Panc1 (cell line): ENCODE results near the gene PRPF40A. TPM values are rescaled to one million over a fixed set of nuclear protein-coding genes. Genes with fewer than 3 reads are reported as not detected.

Experiments used
- ATAC-seq: fragments of 200-7000 bp; cut with Tn5 transposase; 2 replicates; pipeline ENCODE4 v1.9.1; 2020; ENCODE audit warnings: mild to moderate bottlenecking, moderate library complexity
- BruUV-seq: library from RNA; stranded (reverse); fragments of 400-500 nt; replicated peaks from 2 replicates; lab custom pipeline; 2021; lab: Mats Ljungman, UMichigan
- CTCF ChIA-PET: fragments of 300-600 bp; sonication (Branson Sonifier 250); formaldehyde crosslinking; loops from one replicate; lab custom pipeline; 2022; ENCODE audit warnings: antibody characterized with exemption; lab: Charles Lee
- POLR2A ChIA-PET: fragments of 300-600 bp; sonication (Branson Sonifier 250); formaldehyde crosslinking; loops from one replicate; lab custom pipeline; 2022; ENCODE audit warnings: antibody characterized with exemption; lab: Charles Lee
- DNase-seq: peaks from one replicate; pipeline ENCODE4 v3.0.0-alpha.2; 2010; ENCODE audit warnings: low read depth, low spot score
- H3K27ac ChIP-seq: 2 replicates; pipeline ENCODE4 v1.5.1; 2011; ENCODE audit warnings: mild to moderate bottlenecking, low read length, inconsistent platforms
- H3K27me3 ChIP-seq: fragments of 200-500 bp; sonication (Bioruptor generic); 2 replicates; pipeline ENCODE4 v1.6.0; 2014; ENCODE audit warnings: low read length, inconsistent platforms; ENCODE audit not compliant: control insufficient read depth, insufficient read depth
- H3K36me3 ChIP-seq: fragments of 200-500 bp; sonication (Bioruptor generic); 2 replicates; pipeline ENCODE4 v1.5.1; 2014; ENCODE audit warnings: inconsistent platforms, mild to moderate bottlenecking, low read length, moderate library complexity; ENCODE audit not compliant: control insufficient read depth, insufficient read depth
- H3K4me1 ChIP-seq: 2 replicates; pipeline ENCODE4 v1.5.1; 2011; ENCODE audit warnings: inconsistent platforms, mild to moderate bottlenecking, low read length, moderate library complexity; ENCODE audit not compliant: control insufficient read depth, insufficient read depth
- H3K4me3 ChIP-seq, 2 experiments: 2 replicates each; pipeline ENCODE4 v1.5.1; 2011 to 2012; ENCODE audit warnings: low read depth in 2 of 2, low read length in 2 of 2, mild to moderate bottlenecking in 2 of 2, inconsistent platforms in 1 of 2, moderate library complexity in 1 of 2
- H3K9me3 ChIP-seq: fragments of 200-500 bp; sonication (Bioruptor generic); 2 replicates; pipeline ENCODE4 v1.5.1; 2014; ENCODE audit warnings: low read depth, mild to moderate bottlenecking, inconsistent platforms, low read length, moderate library complexity; ENCODE audit not compliant: control insufficient read depth, insufficient read depth
- CTCF ChIP-seq: fragments of 450-650 bp; IDR thresholded peaks from 2 replicates; pipeline ENCODE4 v1.5.1; 2017; ENCODE audit warnings: mild to moderate bottlenecking
- POLR2AphosphoS5 ChIP-seq: IDR thresholded peaks from 2 replicates; pipeline ENCODE4 v1.6.1; 2012; ENCODE audit warnings: mild to moderate bottlenecking, low read depth, low read length, moderate library complexity
- REST ChIP-seq, 2 experiments: IDR thresholded peaks; 2 replicates each; pipeline ENCODE4 v1.6.1; 2011 to 2012; ENCODE audit warnings: low read depth in 2 of 2, control low read depth in 1 of 2, low read length in 1 of 2, mild to moderate bottlenecking in 1 of 2, moderate library complexity in 1 of 2; ENCODE audit not compliant: insufficient read depth in 1 of 2
- SIN3A ChIP-seq: IDR thresholded peaks from 2 replicates; pipeline ENCODE4 v1.6.1; 2012; ENCODE audit warnings: low read depth, mild to moderate bottlenecking, low read length, moderate library complexity, borderline replicate concordance; ENCODE audit not compliant: insufficient read depth
- TCF7L2 ChIP-seq: IDR thresholded peaks from 2 replicates; pipeline ENCODE4 v1.6.1; 2011; ENCODE audit warnings: mild to moderate bottlenecking, low read depth, low read length, inconsistent platforms
- in situ Hi-C: cut with HindIII; loops from 2 replicates; pipeline ENCODE4 v1.10.0; 2016; ENCODE audit warnings: low sequenced_read_pairs, low pct_unique_long_range_greater_than_20kb
- intact Hi-C: fragments of 100-400 bp; cut with micrococcal nuclease; formaldehyde crosslinking; loops from one replicate; pipeline ENCODE4 v1.10.0; 2022; ENCODE audit not compliant: unreplicated experiment
- total RNA-seq: library from RNA; stranded (reverse); gene quantifications from one replicate; pipeline ENCODE4 v1.2.1, GENCODE V29; 2021; ENCODE audit not compliant: unreplicated experiment

PRPF40A gene
- total RNA-seq, 1 experiment from 2014 or later: 142 TPM

DNA sequence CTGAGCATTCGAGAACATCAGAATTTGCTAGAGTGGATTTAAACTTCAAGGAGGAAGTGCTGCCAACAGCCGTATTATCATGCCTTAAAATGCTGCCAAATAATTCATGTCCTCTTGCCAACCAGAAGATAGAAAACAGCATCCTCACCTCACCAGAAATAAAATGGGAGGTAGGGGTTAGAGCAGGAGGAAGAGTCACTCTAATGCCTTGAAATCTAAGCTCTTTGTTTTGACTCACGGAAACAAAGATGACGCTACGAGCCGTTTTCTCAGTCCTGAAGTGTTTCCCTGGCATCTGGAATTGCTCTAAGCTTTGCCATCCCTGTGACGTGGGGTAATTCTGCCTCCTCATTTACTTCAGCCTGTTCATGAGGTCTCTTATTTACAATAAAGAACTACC is 97.1 kb downstream of the PRPF40A start:
- ATAC-seq (no peak), DNase-seq (no peak)
- H3K36me3 ChIP-seq: peaks cover 23% of the 10 kb centered on the region
- in situ Hi-C loops: no loop called here
- TF ChIP-seq CTCF: no peak
- TF ChIP-seq POLR2AphosphoS5: no peak
- TF ChIP-seq SIN3A: no peak
- no peak for TF ChIP-seq REST (IDR thresholded peaks at IDR 0.05; ENCODE audit: insufficient read depth in 1 of 2, low read depth in 2 of 2, low read length in 1 of 2)
- TF ChIP-seq TCF7L2: no peak
- H3K4me1 ChIP-seq: no peaks in the 10 kb centered on the region
- ChIA-PET CTCF (no interaction called here), POLR2A (no interaction called here)
- H3K4me3 ChIP-seq: no peak overlapping the region
- no peaks in the 10 kb centered on the region for H3K27me3 ChIP-seq
- H3K27ac ChIP-seq: no peak overlapping the region
- no TSS peak for BruUV-seq
- H3K9me3 ChIP-seq: no peaks in the 10 kb centered on the region
- intact Hi-C loops: no loop called here

- TF ChIP-seq REST (IDR thresholded peaks at IDR 0.05; ENCODE audit: insufficient read depth in 1 of 2, low read depth in 2 of 2, low read length in 1 of 2) (no peak), TCF7L2 (no peak), POLR2AphosphoS5 (no peak), CTCF (no peak), SIN3A (no peak)
- intact Hi-C loops: no loop called here
- CTCF ChIA-PET: no interaction called here
- H3K27ac ChIP-seq: no peak overlapping the region
- BruUV-seq: no TSS peak
- H3K9me3 ChIP-seq: no peaks in the 10 kb centered on the region
- DNase-seq (no peak), ATAC-seq (no peak)
- no peaks in the 10 kb centered on the region for H3K4me1 ChIP-seq
- H3K4me3 ChIP-seq: no peak overlapping the region
- POLR2A ChIA-PET: no interaction called here
- H3K36me3 ChIP-seq: peaks cover 23% of the 10 kb centered on the region
- in situ Hi-C loops: no loop called here
- no peaks in the 10 kb centered on the region for H3K27me3 ChIP-seq
These were observed 99.1 kb downstream of the PRPF40A start for GRCh38 chr2:152618193-152618564.
